GM10847 (cell line): ENCODE data around the gene SLC4A7.

Experiments
- POLR2A ChIP-seq: IDR thresholded peaks from 2 replicates; pipeline ENCODE4 v1.6.1; 2011; ENCODE audit not compliant: insufficient read length; ENCODE audit errors: extremely low read depth

The SLC4A7 gene

DNA sequence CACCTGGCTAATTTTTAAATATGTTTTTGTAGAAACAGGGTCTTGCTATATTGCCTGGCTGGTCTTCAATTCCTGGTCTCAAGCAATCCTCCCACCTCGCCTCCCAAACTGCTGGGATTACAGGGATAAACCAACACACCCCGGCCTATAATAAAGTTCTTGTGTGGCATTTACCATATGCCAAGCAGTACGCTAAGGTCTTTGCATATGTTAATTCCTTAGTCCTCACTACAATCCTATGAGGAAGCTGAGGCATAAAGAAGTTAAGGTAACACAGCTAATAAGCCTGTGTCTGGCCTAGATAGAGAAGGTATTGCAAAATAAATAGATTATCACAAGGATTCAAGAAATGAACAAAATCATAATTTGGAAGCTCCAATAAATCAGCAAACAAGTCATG, 17.6 kb upstream of the SLC4A7 start:
- no peak for TF ChIP-seq POLR2A

GRCh38 chr3:27500986-27501385, 16.8 kb upstream of the SLC4A7 start:
- TF ChIP-seq POLR2A: no peak

DNA sequence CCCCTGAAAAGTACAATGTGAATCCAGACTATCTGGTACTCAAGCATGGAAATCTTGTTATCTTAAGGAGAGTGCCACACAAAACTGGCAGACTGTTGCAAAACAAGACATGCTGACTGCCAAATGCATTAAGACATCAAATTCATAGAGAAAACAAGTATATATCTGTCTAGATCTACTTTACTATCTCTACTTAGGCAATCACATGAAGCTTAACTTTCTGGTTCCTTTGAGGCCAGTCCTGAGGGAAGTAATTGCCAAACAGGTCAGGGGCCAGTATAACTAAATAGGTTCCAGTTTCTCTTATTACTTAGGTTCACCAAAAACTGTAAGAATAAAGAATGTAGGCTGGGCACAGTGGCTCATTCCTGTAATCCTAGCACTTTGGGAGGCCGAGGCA, 15.9 kb upstream of the SLC4A7 start:
- TF ChIP-seq POLR2A: no peak

- no peak for TF ChIP-seq POLR2A
Measured at GRCh38 chr3:27494784-27495183, 10.6 kb upstream of the SLC4A7 start.

- no peak for TF ChIP-seq POLR2A
Measured at GRCh38 chr3:27488821-27489220, 4.6 kb upstream of the SLC4A7 start.

DNA sequence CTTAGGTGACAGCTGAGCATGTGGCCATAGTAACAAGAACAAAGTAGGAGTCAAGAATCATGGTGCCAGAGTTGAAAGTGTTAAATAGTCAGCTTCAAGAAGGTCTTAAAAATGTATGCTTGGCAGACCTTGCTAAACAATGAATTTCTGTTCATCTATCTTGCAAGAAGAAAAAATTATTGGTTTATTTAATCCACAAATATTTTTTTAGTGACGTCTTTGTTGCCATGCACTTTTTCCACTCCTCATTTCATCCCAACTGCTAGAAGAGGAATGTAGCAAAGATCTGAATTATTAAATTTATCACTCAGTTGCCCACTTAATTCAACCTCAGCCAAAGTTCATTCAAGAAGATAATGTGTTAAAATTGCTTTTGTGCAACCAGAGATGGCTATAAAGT, 3.2 kb upstream of the SLC4A7 start:
- TF ChIP-seq POLR2A: no peak

- no peak for TF ChIP-seq POLR2A
Measured at GRCh38 chr3:27486336-27486735, 2.2 kb upstream of the SLC4A7 start.

GRCh38 chr3:27485866-27486265, 1.7 kb upstream of the SLC4A7 start:
- no peak for TF ChIP-seq POLR2A

- TF ChIP-seq POLR2A: peak; percentile 16
Measured at GRCh38 chr3:27483117-27484014, 818 bp downstream of the SLC4A7 start.

DNA sequence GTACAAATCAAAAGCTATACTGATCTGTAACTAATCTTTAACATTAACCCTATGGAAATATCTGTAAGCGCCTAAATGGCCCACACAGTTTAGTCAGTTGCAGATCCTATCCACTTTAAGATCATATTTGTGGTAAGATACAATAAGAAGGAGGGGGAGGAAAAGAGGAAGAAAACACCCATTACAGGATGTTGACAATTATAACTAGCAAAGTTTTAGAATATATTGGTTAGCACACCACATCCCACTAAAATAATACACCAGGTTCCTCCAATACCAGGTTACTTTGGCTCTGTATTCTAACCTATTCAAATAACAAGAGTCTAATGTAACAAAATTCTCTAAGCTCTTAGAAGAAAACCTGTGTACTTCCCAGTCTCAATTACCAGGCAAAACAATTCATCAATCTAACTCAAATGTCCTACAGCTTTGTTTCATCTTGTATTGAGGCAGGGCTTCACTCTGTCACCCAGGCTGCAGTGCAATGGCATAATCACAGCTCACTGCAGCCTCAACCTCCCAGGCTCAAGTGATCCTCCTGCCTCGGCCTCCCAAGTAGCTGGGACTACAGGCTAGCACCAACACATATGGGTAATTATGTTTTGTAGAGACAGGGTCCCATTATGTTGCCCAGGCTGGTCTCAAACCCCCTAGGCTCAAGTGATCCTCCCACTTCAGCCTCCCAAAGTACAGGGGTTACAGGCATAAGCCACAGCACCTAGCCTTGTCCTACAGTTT, 4.2 kb downstream of the SLC4A7 start:
- no peak for TF ChIP-seq POLR2A

DNA sequence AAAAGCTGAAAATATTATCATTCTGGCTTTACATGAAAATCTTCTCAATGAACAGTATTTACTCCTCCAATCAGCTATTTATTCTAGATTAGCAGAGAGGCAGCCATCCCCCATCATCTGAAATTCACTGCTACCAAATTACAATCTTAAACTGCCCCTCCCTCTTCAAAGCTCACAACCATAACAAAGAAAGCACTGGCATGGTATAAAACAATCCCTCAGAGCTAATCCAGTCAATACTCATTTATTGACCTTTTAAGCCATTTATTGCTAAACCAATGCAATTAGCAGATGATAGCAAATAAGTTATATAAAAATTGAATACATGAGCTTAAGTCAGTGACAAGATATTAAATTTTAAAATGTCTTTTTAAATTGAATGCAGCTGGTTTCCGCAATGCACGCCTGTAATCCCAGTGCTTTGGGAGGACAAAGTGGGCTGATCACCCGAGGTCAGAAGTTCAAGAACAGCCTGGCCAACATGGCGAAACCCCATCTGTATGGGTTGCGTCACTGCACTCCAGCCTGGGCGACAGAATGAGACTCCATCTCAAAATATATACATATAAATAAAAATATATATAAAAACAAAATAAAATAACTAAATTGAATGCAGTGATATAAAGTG, 12.1 kb downstream of the SLC4A7 start:
- TF ChIP-seq POLR2A: no peak

GRCh38 chr3:27468283-27468886, 15.8 kb downstream of the SLC4A7 start:
- no peak for TF ChIP-seq POLR2A

DNA sequence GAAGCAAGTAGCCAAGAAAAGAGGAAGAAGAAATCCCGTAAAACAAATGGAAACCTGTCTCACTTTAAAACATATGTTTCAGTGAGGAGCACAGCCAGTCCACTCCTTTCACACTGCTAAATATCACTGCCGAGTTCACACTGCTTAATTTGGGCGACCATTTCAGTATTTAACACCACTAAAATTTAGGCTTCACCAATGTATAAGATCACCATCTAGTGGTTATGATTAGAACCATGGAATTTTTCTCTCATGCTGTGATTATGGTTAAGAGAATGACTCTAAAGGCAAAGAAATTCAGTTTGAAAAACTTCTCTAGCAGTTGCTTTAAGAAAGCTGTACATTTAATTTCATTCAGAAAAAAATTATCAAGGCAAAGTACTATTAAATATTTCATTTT, 16.6 kb downstream of the SLC4A7 start:
- TF ChIP-seq POLR2A: no peak

GRCh38 chr3:27464646-27465045, 19.5 kb downstream of the SLC4A7 start:
- no peak for TF ChIP-seq POLR2A

DNA sequence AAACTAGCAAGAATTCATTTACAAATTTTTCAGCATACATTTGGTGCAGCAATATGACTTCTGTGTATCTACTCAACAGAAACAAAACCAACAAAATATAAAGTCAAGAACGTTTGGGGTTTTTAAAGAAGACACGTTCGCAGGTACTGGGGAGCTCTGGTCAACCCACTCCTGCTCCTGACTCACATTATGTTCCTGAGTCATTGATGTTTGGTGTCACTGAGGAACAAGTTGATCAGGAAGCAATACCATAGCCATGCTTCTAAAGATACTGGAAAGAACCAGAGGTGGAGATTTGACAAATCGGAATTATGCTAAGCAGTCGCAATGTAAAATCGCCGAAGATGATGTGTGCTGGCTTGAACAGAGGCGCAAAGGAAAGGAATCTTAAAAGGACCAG, 22.0 kb downstream of the SLC4A7 start:
- TF ChIP-seq POLR2A: no peak
